CD4-positive, alpha-beta T cell treated with Interleukin-12 subunit alpha and Interleukin-12 subunit beta, for 1 hour (primary cell): ENCODE data around the gene TECR.
A peak's percentile ranks its signal among the peaks of the same experiment; 100 is the strongest.
"Not testable (repeated sequence)": the region's sequence is repeated elsewhere in the genome, so short reads cannot be mapped to it uniquely, and the experiment has no call there.

Experiments
- DNase-seq: peaks from one replicate; pipeline ENCODE4 v3.0.0-alpha.2; 2020

The TECR gene, protein sequence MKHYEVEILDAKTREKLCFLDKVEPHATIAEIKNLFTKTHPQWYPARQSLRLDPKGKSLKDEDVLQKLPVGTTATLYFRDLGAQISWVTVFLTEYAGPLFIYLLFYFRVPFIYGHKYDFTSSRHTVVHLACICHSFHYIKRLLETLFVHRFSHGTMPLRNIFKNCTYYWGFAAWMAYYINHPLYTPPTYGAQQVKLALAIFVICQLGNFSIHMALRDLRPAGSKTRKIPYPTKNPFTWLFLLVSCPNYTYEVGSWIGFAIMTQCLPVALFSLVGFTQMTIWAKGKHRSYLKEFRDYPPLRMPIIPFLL

DNA sequence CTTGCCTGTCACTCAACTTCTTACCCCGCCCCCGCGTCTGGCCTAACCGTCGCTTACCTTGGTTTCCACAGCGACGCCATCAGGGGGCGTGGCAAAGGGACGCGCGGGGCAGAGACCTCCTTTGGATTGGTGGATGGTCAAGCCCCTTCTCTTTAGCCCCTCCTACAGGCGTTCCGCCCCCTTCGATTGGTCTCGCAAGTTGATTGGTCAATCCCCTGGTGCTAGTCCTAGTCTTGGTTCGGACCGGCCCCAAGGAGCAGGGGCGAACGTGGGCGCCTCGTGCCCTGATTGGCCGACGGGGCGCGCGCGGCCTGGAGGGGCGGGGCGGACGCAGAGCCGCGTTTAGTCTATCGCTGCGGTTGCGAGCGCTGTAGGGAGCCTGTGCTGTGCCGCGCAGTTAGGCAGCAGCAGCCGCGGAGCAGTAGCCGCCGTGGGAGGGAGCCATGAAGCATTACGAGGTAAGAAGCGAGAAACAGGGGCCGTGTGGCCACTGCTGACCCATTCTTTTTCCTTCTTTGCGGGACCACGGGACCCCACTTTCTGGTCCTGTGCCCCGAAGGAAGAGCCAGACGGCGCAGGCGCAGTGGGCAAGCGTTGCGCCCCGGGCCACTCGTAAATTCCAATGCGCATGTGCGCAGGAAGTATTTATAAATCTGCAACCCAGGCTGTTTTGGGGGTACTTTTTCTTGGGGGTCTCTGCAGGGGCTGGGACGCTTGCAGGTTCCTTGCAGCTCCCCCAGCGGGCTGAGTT lies at the start of gene TECR:
TECR (plus strand) TSS at position 341 of the 751 bp plus-strand sequence; CDS start at position 444, 103 bp downstream.
- DNase-seq: peak; percentile 100

DNA sequence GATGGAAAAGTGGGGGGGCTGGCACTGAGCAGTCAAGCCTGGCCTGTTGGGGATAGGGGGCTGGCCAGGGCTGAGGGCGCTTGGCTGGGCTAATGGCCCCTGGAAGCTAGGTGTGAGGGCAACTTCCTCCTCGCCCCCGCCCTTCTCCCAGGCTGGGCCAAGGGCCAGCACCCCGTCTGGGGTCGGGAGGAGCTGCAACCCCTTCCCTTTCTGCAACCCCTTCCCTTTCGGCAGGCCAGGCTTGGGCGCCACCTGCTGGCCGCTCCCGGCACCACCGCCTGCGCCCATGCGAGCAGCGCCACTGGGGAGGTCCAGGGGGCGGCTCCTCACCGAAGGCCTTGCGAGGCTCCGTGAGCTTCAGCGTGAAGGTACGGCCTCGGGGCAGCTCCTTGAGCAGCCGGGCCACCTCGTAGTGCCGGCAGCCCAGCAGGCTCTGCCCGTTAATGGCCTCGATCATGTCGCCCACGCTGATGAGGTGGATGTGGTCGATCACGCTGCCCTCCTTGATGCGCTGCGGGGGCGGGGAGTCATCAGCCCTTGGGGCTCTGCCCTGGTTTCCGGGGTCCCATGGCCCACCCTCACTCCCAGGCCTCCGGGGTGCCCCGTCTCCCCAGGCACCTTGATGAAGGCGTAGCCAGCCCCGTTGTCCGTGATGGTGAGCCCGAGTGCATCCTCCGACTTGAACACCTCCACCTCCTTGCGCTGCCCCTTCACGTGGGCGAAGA lies 49.3 kb upstream of the TECR start:
- peak; percentile 78 for DNase-seq

DNA sequence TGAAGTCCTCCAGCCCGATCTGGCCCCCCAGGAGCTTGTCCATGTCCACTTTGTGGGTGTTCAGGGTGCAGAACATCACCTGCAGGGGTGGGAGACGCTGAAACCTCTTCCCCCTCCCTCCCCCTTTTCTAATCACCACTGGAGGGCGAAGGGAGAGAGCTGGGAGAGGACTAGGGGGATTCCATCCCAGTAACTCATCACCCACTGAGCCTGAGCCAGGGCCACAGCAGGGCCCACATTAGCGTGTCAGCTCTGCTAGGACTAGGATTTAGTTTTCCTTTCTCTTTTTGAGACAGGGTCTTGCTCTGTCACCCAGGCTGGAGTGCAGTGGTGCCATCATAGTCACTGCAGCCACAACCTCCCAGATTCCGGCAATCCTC lies 48.7 kb upstream of the TECR start:
- no peak for DNase-seq

DNA sequence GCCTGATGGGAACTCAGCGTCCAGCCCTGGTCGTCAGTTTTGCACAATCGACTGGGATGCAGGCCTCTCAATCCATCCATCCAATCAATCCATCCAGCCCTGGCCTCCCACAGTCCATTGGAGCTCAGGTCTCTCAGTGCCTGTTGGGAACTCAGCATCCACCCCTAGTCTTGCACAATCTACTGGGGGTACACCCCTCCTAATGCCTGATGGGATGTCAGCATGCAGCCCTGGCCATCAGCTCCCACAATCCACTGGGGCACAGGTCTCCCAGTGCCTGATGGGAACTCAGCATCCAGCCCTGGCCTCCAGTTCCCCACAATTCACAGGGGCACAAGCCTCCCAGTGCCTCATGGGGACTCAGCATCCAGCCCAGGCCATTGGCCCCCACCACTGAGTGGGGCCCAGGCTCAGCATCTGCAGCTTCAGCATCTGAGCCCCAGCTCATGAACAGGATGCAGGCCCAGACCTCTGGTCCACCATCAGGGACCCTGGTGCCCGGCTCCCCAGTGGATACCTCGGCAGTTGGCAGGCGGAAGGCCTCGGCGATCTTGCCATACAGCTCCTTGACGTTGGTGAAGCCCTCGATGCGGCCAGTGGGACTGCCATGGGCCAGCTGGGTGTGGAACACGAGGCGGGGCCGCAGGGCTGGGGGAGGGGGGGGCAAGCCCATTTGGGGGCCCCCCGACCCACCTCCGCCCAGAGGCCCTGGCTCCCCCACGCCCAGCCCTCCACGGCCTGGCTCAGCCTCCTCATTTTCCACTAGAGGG lies 47.0 kb upstream of the TECR start:
- DNase-seq: no peak

DNA sequence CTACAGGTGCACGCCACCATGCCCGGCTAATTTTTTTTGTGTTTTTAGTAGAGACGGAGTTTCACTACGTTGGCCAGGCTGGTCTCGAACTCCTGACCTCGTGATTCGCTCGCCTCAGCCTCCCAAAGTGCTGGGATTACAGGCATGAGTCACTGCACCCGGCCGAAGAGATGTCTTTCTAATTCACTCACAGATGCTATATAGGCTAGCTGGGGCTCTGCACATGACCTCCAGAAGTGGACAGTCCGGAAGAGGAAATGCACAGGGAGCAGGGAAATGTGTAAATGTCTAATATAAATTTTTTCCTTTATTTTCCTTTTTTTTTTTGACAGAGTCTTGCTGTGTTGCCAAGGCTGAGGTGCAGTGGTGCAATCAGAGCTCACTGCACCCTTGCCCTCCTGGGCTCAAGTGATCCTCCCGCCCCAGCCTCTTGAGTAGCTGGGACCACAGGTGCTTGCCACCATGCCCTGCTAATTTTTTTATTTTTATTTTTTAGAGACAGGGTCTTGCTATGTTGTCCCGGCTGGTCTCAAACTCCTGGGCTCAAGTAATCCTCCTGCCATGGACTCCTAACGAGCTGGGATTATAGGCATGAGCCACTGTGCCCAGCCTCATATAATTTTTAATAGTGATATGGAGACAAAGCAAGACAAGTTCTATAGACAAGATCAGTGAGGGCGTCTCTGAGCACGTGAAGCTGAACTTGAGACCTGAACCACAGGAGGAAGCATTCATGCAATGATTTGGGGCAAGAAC lies 41.8 kb upstream of the TECR start:
- no peak for DNase-seq

DNA sequence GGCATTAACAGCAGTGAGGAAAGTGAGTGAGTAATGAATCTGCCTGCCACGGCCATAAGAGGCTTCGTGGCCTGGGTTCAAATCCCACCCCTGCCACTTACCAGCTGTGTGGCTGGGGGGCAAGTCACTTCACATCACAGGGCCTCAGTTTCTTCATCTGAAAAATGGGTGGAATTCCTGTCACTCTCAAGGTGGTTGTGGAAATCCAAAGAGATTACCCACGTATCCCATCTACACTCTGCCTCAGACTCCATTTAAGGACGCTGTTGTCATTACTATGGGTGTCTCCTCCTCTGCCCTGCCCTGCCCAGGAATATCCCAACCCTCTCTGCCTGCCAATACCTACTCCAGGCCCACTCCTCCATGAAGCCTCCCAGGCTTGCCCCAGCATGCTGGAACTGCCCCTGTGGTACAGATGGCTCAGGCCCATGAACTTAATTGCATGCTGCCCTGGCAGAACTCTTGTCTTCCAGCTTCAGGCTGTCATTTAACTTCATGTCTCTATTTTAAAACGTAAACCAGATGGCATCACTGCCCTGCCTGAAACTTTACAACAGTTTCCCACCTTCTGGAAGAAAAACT lies 36.5 kb upstream of the TECR start:
- DNase-seq: no peak

DNA sequence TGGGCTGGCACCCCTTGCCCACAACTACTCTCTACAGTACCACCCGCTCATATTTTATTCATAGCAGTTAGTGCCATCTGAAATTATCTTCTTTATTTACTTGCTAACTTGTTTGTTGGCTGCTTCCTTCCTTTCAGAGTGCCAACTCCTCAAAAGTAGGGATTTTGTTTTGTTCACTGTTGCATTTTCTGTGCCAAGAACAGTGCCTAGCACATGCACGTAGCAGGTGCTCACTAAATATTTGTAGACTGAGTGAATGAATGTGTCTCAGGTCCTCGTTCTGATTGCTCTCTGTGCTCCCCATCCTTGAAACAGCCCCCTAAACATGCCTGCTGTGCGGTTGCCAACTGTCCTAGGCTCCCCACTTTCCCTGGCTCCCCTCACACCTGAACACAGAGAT lies 35.0 kb upstream of the TECR start:
- no peak for DNase-seq

DNA sequence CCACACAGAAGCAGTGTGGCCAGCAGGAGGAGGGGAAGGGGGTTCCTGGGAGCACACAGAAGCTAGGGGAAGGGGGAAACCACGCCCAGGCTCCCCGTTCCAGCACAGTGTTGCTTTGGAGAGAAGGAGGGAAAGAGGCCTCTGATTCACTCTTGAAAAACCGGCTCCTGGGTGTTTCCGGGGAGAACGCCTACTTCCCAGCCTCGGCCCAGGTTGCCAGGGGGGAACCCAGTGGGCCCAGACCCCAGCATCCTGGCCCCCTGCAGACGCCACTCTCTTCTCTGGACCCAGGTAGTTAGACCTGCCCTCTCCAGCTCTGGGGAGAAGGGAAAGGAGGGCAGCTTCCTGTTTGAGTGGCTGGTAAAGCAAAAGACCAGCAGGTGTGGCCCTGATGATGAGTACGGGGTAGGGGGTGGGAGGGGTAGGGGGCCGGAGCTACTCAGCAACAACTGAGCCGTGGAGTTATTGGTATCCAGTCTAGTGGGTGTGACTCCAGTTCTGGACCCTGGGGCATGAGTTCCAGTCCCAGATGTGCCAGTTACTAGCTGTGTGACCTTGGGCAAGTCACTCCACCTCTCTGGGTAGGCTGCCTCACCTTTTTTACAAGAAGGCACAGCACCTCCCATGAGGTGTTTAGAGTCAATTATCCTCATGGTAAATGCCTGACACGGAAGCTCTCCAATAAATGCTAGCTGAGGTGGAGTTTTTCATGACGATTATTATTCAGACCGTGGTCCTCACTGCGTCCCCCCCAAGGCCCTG lies 34.3 kb upstream of the TECR start:
- no peak for DNase-seq

DNA sequence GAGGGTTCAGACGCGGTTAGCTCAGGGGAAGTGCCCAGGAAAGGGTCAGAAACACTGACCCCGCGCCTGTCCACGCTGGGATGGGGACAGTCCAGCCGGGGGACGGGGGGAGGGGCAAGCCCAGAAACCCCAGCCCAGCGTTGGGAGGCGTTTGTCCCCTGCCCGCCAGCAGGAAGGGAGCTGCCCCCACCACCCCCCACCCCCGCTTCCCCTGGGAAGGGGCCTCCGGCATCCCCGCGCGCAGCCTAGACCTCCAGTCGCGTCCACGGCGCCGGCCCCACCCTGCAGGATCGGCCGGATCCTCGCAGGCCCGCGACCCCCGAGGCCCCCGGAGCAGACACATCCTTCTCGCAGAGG lies 33.7 kb upstream of the TECR start:
- no peak for DNase-seq

DNA sequence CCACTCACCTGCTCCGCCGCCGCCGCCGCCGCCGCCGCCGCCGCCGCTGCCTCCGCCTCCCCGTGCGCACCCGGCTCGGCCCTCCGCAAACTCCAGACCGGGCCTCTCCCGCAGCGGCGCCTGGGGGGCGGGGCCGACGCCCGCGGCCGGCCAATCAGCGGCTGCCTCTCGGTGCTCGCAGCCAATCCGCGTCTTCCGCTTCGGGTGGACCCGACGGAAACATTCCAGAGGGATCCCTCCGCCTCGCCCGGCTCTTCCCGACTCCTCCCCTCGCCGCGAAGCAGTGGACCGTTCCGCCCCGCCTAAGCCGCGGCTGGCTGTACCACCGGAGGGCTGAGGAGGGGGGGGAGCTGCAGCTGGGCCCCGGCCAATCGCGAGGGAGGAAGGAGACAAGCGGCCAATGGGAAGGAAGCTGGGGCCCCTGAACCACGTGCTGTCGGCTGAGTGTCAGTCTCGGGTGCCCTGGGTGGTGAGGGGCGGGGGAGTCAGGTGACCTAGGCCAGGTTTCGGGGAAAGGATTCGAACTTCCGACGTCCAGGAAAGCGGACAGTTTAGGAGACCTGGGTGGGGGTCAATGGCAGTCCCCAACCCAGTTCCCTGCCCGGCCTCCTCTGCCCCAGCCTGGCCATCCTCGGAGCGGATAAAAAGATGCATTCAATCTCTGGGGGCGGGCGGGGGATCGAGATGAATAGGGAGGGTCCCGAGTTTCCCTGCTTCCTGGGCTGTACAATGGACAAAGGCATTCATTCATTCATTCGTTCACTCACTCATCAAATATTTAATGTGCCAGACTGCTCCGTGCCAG lies 33.2 kb upstream of the TECR start, which contains the start of gene GIPC1:
GIPC1 (minus strand) TSS at position 99 of the 805 bp plus-strand sequence. CDS start 13,151 bp downstream, outside the sequence.
- peak; percentile 87 for DNase-seq

DNA sequence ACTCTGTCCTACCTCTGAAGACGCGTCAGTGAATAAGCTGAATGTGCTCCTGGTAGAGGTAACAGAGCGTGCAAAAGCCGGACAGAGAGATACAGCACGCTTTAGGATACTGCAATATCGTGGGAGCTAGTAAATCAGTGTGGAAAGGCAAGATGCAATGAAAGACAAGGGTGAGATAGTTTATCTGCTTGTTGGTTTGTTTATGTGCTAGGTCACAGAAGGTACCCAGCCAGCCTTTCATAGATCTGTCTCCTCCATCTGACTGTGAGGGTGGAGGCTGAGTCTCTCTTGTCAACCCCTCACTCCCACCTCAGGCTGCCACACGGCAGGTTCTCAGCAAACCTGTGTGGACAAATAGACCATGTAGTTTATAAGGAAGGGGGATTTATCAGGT lies 32.6 kb upstream of the TECR start:
- DNase-seq: no peak

DNA sequence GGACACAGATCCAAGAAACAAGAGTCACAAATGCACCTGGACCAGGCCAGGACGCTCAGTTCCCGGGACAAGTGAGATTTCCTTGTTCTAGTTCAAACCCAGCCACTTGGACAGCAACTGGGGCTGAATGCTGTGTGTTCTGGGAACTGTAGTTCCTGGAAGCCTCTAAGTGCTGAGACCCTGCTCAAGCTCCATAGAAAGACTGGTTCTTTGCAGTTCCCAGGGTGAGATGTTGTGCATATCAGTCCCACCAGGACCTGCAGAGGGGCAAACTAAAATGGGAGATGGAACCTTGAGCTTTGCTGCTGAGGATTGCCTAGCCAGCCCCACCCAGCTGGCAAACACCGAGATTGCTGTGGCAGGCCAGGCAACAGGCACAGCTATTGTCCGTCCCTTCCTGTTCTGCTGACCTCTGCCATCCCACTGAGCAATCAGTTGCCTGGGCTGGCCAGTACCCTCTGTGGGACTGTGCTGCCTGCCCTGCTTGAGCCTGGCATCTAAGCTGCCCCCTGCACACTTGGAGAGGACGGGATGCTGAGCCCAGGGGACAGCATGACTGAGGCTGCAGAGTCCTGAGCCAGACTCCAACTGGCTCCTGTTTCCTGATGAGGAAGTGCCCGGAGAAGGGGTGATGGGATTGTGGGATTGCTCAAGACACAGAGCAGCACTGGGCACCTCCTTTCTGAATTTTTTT lies 32.0 kb upstream of the TECR start:
- DNase-seq: no peak

DNA sequence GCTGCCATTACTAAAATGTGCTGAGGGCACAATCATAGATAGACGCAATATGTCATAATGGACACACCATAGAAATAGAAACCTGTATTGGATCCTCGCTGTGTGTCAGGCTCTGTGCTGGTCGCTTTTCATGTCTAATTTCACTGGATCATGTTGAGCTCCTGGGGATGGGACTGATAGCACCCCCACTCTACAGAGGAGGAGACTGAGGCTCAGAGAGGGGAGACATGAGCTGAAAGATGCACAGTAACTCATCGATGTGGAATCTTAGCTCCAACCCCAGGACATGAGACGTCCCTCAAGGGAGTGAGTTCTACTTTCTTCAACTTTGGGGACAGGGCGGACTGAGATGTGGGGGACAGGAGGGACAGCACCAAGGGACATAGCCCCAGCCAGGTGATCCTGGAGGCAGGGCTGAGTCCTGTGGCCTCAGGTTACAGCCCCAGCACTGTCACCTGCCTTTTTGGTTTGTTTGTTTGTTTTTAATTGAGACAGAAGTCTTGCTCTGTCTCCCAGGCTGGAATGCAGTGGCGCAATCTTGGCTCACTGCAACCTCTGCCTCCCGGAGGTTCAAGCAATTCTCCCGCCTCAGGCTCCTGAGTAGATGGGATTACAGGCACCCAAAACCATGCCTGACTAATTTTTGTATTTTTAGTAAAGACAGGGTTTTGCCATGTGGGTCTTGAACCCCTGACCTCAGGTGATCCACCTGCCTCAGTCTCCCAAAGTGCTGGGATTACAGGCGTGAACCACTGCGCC lies 26.9 kb upstream of the TECR start:
- no peak for DNase-seq

DNA sequence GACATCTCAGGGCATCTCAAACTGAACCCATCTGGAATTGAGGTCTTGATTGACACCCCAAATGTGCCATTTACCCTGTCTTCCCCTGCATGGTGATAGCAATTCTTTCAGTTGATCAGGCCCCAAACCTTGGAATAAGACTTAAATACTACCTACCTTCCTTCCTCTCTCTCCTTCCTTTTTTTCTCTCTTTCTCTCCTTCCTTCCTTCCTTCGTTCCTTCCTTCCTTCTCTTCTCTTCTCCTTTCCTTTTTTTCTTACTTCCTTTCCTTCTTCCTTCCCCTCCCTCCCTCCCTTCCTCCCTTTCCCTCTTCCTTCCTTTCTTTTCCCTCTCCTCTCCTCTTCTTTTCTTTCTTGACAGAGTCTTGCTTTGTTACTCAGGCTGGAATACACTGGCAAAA lies 26.1 kb upstream of the TECR start:
- no peak for DNase-seq

DNA sequence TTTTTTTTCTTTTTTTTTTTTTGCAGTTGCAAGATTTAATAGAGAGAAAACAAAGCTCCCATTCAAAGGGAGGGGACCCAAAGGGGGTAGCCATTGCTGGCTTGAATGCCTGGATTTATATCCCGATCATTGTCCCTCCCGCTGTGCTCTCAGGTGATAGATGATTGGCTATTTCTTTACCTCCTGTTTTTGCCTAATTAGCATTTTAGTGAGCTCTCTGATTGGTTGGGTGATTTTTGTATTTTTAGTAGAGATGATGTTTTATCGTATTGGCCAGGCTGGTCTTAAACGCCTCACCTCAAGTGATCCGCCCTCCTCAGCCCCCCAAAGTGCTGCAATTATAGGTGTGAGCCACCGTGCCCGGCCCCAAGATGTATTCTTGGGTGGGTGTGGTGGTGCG lies 24.8 kb upstream of the TECR start:
- DNase-seq: not testable (repeated sequence)

DNA sequence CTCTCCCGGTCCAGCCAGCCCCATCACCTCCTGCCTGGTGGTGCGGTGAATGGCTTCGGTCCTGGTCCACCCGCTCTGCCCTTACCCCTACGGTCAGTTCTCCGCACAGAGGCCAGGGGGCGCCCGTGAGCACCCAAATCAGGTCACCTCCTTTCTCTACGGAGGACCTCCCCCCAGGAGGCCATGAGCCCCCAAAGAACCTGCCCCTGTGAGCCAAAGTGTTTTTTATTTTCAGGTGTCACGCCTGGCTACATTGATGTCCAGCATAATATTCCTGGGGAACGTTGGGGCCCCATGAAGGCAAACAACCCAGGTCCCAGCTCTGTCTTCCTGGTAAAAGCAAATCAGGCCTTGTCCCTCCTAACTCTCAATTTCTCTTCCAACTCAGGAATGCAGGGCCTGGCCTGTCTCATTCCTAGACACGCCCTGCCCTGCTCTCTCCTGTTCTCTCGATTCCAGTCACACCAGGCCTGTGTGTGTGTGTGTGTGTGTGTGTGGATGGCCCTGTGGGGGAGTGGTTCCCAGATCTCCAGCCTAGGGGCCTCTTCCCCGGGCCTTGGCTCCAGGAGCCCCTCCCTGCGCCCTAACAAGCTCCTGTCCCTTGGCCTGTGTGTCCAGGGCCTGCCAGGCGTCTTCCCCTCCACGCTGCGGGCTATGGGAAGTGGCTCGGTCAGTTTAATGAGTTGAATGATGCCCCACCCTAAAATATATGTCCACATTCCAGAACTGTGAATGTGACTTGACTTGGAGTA lies 23.7 kb upstream of the TECR start:
- DNase-seq: peak; percentile 79

DNA sequence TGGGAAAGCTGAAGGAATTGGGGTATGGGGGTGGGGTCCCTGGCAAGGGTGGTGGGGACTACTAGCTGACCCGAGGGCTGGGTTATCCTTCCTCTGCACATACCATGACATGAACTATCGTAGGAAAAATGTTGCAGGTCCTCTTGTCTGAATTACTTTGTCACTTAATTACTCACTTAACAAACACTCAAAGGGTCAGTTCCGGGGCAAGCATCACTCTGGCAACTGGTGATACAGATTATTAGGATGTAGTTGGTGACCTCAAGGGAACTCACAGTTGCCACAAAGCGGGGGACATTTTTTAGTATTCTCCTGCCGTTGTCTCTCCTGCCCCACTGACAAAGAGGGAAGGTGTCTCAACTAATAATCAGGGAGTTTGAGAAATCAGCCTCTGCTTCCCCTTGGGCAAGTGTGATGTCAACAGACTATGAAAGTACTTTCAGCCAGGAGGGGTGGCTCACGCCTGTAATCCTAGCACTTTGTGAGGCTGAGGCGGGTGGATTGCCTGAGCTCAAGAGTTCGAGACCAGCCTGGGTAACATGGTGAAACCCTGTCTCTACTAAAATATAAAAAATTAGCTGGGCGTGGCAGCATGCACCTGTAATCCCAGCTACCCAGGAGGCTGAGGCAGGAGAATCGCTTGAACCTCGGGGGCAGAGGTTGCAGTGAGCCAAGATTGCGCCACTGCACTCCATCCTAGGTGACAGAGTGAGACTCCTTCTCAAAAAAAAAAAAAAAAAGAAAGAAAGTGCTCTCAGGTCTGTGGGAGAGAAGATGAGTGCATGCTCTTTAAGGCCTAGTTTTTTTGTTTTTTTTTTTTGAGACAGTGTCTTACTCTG lies 21.5 kb upstream of the TECR start:
- no peak for DNase-seq
